DMS153 (cell line): ENCODE measurements around the gene CCDC27.

ENCODE experiments used
- DNase-seq: peaks from one replicate; lab custom pipeline; 2025; lab: John Stamatoyannopoulos, UW

Gene CCDC27

GRCh38 chr1:3752400-3752945 is at the start of gene CCDC27:
TSS of gene CCDC27 (plus strand) at chr1:3752450. CDS start at chr1:3752482, 32 bp downstream.
- no peak for DNase-seq

GRCh38 chr1:3702528-3702927 is 49.7 kb upstream of the CCDC27 start:
- no peak for DNase-seq

GRCh38 chr1:3702990-3703728 is 49.1 kb upstream of the CCDC27 start:
- no peak for DNase-seq

- DNase-seq = no peak
Measured at GRCh38 chr1:3703786-3704371, 48.4 kb upstream of the CCDC27 start.

- no peak for DNase-seq
Measured at GRCh38 chr1:3705341-3705950, 46.8 kb upstream of the CCDC27 start.

GRCh38 chr1:3706651-3707297 is 45.5 kb upstream of the CCDC27 start:
- no peak for DNase-seq

GRCh38 chr1:3707298-3707938 is 44.8 kb upstream of the CCDC27 start:
- no peak for DNase-seq

GRCh38 chr1:3707939-3708328 is 44.3 kb upstream of the CCDC27 start:
- no peak for DNase-seq

- no peak for DNase-seq
Measured at GRCh38 chr1:3708791-3709190, 43.5 kb upstream of the CCDC27 start.

GRCh38 chr1:3710251-3710650 is 42.0 kb upstream of the CCDC27 start:
- DNase-seq = no peak

GRCh38 chr1:3711381-3711779 is 40.9 kb upstream of the CCDC27 start:
- DNase-seq = no peak

GRCh38 chr1:3711780-3712451 is 40.3 kb upstream of the CCDC27 start:
- no peak for DNase-seq

- DNase-seq = peak; percentile 62
Measured at GRCh38 chr1:3712573-3713535, 39.4 kb upstream of the CCDC27 start.

- no peak for DNase-seq
Measured at GRCh38 chr1:3713840-3714239, 38.4 kb upstream of the CCDC27 start.

GRCh38 chr1:3714284-3714741 is 37.9 kb upstream of the CCDC27 start:
- DNase-seq = no peak

GRCh38 chr1:3714814-3715213 is 37.4 kb upstream of the CCDC27 start:
- DNase-seq = no peak

- no peak for DNase-seq
Measured at GRCh38 chr1:3716351-3716750, 35.9 kb upstream of the CCDC27 start.

- peak; percentile 96 for DNase-seq
Measured at GRCh38 chr1:3717041-3717714, 35.1 kb upstream of the CCDC27 start.

- DNase-seq = no peak
Measured at GRCh38 chr1:3717715-3718601, 34.3 kb upstream of the CCDC27 start.
